K562 (cell line): ENCODE measurements around the gene CSRNP3. TPM values are rescaled to one million over a fixed set of nuclear protein-coding genes. Genes with fewer than 3 reads are reported as not detected.

ENCODE experiments used
- ATAC-seq: fragments of 200-7000 bp; cut with Tn5 transposase; 3 replicates; pipeline ENCODE4 v1.9.1; 2020; ENCODE audit warnings: moderate library complexity
- BruUV-seq: library from RNA; stranded (reverse); fragments of 400-500 nt; replicated peaks from 2 replicates; lab custom pipeline; 2021; lab: Mats Ljungman, UMichigan
- CTCF ChIA-PET: fragments of 300-600 bp; formaldehyde crosslinking; extraction: SDS; loops from one replicate; lab custom pipeline; 2021; ENCODE audit warnings: low intra/inter-chr PET ratio; lab: Yijun Ruan, JAX
- POLR2A ChIA-PET: fragments of 300-600, 350-650 bp; sonication (Branson Sonifier 250); formaldehyde crosslinking; extraction: SDS; loops from one replicate; lab custom pipeline; 2021; ENCODE audit warnings: antibody characterized with exemption, inconsistent platforms; lab: Yijun Ruan, JAX
- DNase-seq, 4 experiments: peaks; one replicate each; pipeline versions ENCODE4 v3.0.0 to v3.0.0-alpha.2; 2011 to 2018; ENCODE audit warnings: low spot score in 3 of 4, mixed read lengths in 3 of 4; ENCODE audit errors: extremely low read depth in 1 of 4
- FAIRE-seq: peaks from 2 replicates; lab custom pipeline; 2011; peaks lifted over from hg19 to GRCh38; lab: Jason Lieb, UNC
- H2AFZ ChIP-seq: 2 replicates; pipeline ENCODE4 v1.6.0; 2011; ENCODE audit warnings: low read depth, low read length, control low read depth, inconsistent platforms
- H3K27ac ChIP-seq: fragments of 200-600 bp; 3 replicates; pipeline ENCODE4 v1.8.0; 2011; ENCODE audit warnings: low read depth, mild to moderate bottlenecking, control low read depth, inconsistent platforms, low read length, moderate library complexity, mixed read lengths; ENCODE audit errors: extremely low read depth
- H3K27me3 ChIP-seq, 2 experiments: fragments of 300-600 bp in 1 of 2; 2 replicates in 1 of 2; 3 replicates in 1 of 2; pipeline versions ENCODE4 v1.6.0 to v1.8.0; 2011; ENCODE audit warnings: inconsistent platforms in 2 of 2, low read length in 2 of 2, mild to moderate bottlenecking in 1 of 2, mixed read lengths in 1 of 2, moderate library complexity in 1 of 2; ENCODE audit not compliant: control insufficient read depth in 2 of 2, insufficient read depth in 2 of 2
- H3K36me3 ChIP-seq: fragments of 300-600 bp; 3 replicates; pipeline ENCODE4 v1.8.0; 2011; ENCODE audit warnings: mild to moderate bottlenecking, low read length, inconsistent platforms; ENCODE audit not compliant: control insufficient read depth, insufficient read depth
- H3K4me1 ChIP-seq, 2 experiments: fragments of 200-600 bp in 1 of 2; replicated peaks in 1 of 2; 2 replicates in 1 of 2; 3 replicates in 1 of 2; pipeline versions ENCODE4 v1.5.1 to v1.8.0; 2011; ENCODE audit warnings: inconsistent platforms in 2 of 2, low read length in 2 of 2, mild to moderate bottlenecking in 1 of 2, mixed read lengths in 1 of 2, moderate library complexity in 1 of 2; ENCODE audit not compliant: control insufficient read depth in 2 of 2, insufficient read depth in 2 of 2
- H3K4me2 ChIP-seq: 2 replicates; pipeline ENCODE4 v1.6.1; 2011; ENCODE audit warnings: low read length, control low read depth, inconsistent platforms, mixed read lengths; ENCODE audit not compliant: insufficient read depth
- H3K4me3 ChIP-seq: fragments of 200-600 bp; sonication (generic), shearing (Covaris generic); 2 replicates; pipeline ENCODE4 v1.5.1; 2016; ENCODE audit warnings: control low read depth, inconsistent platforms
- H3K79me2 ChIP-seq: fragments of 200-600 bp; 3 replicates; pipeline ENCODE4 v1.8.0; 2011; ENCODE audit warnings: low read length, inconsistent platforms; ENCODE audit not compliant: control insufficient read depth, insufficient read depth
- H3K9ac ChIP-seq, 2 experiments: 2 replicates each; pipeline versions ENCODE4 v1.6.0 to v1.6.1; 2011; ENCODE audit warnings: low read depth in 2 of 2, low read length in 2 of 2, control low read depth in 1 of 2, inconsistent platforms in 1 of 2, mild to moderate bottlenecking in 1 of 2, mixed read lengths in 1 of 2; ENCODE audit not compliant: insufficient read depth in 1 of 2
- H3K9me1 ChIP-seq: one replicate; pipeline ENCODE4 v1.6.0; 2011; ENCODE audit warnings: inconsistent platforms, mild to moderate bottlenecking, low read length, moderate library complexity; ENCODE audit not compliant: control insufficient read depth, insufficient read depth
- H3K9me3 ChIP-seq: replicated peaks from 2 replicates; pipeline ENCODE4 v1.5.1; 2011; ENCODE audit warnings: low read depth, low read length, inconsistent platforms; ENCODE audit not compliant: control insufficient read depth, insufficient read depth
- H4K20me1 ChIP-seq: replicated peaks from 2 replicates; pipeline ENCODE4 v1.6.1; 2011; ENCODE audit warnings: low read length, inconsistent platforms, mixed read lengths; ENCODE audit not compliant: control insufficient read depth, insufficient read depth
- IRF2 ChIP-seq: sonication (generic); formaldehyde crosslinking; IDR thresholded peaks from 2 replicates; pipeline ENCODE4 v1.8.1; 2022; ENCODE audit warnings: mild to moderate bottlenecking, missing genetic modification reagents
- NFATC3 ChIP-seq: fragments of 450-650 bp; IDR thresholded peaks from 2 replicates; pipeline ENCODE4 v1.6.1; 2017; ENCODE audit warnings: mild to moderate bottlenecking
- WGBS: fragments of 100-300 bp; shearing (Covaris generic); methylation state at CpG from one replicate; pipeline ENCODE4 v1.1.6; 2016; ENCODE audit warnings: low coverage, mixed read lengths; ENCODE audit not compliant: insufficient coverage; ENCODE audit errors: missing lambda C conversion rate; 5-methylcytosine and 5-hydroxymethylcytosine counted together
- in situ Hi-C: fragments of 300-500 bp; cut with MboI; formaldehyde crosslinking; loops from 4 replicates; pipeline ENCODE4 v1.15.0; 2018; ENCODE audit warnings: inconsistent platforms, mixed read lengths
- intact Hi-C: fragments of 100-400 bp; cut with micrococcal nuclease; formaldehyde crosslinking; loops from 2 replicates; pipeline ENCODE4 v1.14.2; 2022
- polyA plus RNA-seq, 8 experiments: library from polyadenylated mRNA; depleted of rRNA in 4 of 8; stranded (reverse) in 5 of 8; unstranded in 3 of 8; fragments of >200 nt; fragmentation: Nextera tagmentation in 2 of 8; fragmentation: Illumina TruSeq in 1 of 8; extraction: Ambion mirVana in 2 of 8; extraction: Trizol in 1 of 8; gene quantifications; 2 replicates each; pipeline versions ENCODE4 v1.2.1 to v1.2.3, GENCODE V29; 2011 to 2014; ENCODE audit warnings: inconsistent platforms in 1 of 8, missing spikeins in 1 of 8
- total RNA-seq, 7 experiments: library from RNA; depleted of rRNA in 6 of 7; stranded (reverse); fragments of >200 nt in 6 of 7; fragmentation: Illumina TruSeq in 2 of 7; extraction: Trizol in 2 of 7; gene quantifications; 2 replicates each; pipeline versions ENCODE4 v1.2.1 to v1.2.3, GENCODE V29; 2011 to 2021; ENCODE audit warnings: low replicate concordance in 1 of 7
- TF ChIP-seq, protein P1 (sequence below): fragments of 450-650 bp; formaldehyde crosslinking; IDR thresholded peaks from 2 replicates; pipeline ENCODE4 v1.4.0; 2020; ENCODE audit warnings: mild to moderate bottlenecking, mixed read lengths
- TF ChIP-seq, protein P2 (sequence below): fragments of 250-450 bp; sonication (Bioruptor Pico); IDR thresholded peaks from 2 replicates; pipeline ENCODE4 v1.4.0; 2020; ENCODE audit warnings: mild to moderate bottlenecking, moderate library complexity
- TF ChIP-seq, protein P3 (sequence below): IDR thresholded peaks from 2 replicates; pipeline ENCODE4 v1.6.1; 2012; ENCODE audit warnings: low read depth, low read length, improper control_type of control experiment, borderline replicate concordance
- TF ChIP-seq, protein P4 (sequence below): IDR thresholded peaks from 2 replicates; pipeline ENCODE4 v1.6.1; 2014; ENCODE audit warnings: antibody characterized with exemption

Gene CSRNP3
- total and polyA plus RNA-seq, 9 of the 15 experiments (the other 6 are each of a cell fraction or from before 2014, with no cell fraction given), result not detected

DNA sequence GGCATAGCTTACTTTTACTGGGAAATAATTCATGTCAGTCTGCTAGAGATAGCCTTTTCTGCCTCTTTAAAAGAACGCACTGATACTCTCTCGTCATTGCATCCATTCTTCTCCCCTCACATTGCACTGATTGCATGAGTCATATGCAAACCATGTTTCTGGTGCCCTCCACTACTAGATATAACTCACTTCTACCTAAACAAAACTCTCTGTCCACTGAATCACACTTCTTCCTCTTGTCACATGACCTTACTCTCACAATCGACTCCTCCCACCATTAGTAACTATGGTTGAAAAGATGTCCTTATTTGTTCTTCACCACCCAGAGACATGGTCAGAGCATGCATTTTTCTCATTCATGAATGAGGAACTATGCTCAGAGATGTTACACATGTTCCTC, 158.0 kb downstream of the CSRNP3 start:
- H3K9me3 ChIP-seq, result no peaks in the 10 kb centered on the region
- ATAC-seq, result no peak
- no peaks in the 10 kb centered on the region for H3K79me2 ChIP-seq
- no peak overlapping the region for H3K27ac ChIP-seq
- 0% methylated on average over 3 of the region's 3 CpGs for WGBS
- H3K4me1 ChIP-seq, result no peaks in the 10 kb centered on the region
- H3K9me1 ChIP-seq, result no peaks in the 10 kb centered on the region
- no peak overlapping the region for H3K4me3 ChIP-seq
- TF ChIP-seq, protein P1, sequence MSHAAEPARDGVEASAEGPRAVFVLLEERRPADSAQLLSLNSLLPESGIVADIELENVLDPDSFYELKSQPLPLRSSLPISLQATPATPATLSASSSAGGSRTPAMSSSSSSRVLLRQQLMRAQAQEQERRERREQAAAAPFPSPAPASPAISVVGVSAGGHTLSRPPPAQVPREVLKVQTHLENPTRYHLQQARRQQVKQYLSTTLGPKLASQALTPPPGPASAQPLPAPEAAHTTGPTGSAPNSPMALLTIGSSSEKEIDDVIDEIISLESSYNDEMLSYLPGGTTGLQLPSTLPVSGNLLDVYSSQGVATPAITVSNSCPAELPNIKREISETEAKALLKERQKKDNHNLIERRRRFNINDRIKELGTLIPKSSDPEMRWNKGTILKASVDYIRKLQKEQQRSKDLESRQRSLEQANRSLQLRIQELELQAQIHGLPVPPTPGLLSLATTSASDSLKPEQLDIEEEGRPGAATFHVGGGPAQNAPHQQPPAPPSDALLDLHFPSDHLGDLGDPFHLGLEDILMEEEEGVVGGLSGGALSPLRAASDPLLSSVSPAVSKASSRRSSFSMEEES, result peak; percentile 14; the same call in 1 of the 2 replicates
- no peak for TF ChIP-seq IRF2
- TF ChIP-seq, all 486 proteins: peak for 1
- Histone ChIP-seq H3K4me2 (no peak overlapping the region), H3K36me3 (no peaks in the 10 kb centered on the region), H2AFZ (no peak overlapping the region), H4K20me1 (no peaks in the 10 kb centered on the region), H3K9ac (no peak overlapping the region), H3K27me3 (no peaks in the 10 kb centered on the region)
- CTCF ChIA-PET, result no interaction called here
- in situ Hi-C loops, result no loop called here
- DNase-seq (no peak), FAIRE-seq (no peak)
- no TSS peak for BruUV-seq
- POLR2A ChIA-PET, result no interaction called here
- intact Hi-C loops, result no loop called here

DNA sequence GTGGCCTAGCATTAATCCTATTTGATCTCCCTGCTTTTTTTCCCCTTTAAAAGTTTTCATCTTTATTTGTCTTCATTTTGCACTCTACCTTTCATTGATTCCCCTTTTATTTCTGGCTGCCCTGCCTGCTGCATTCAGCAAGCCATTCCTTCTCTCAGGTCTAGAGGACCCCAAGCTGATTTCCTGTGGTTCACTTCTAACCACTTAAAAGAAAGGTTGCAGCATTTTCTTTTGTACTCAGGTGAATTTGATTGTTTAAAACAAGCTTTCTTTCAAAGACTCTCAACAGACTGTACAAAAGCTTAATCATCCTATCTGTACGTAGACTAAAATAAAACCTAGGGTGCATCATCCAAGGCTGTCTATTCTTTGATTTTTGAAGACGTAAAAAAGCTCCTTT, 160.3 kb downstream of the CSRNP3 start:
- in situ Hi-C loops, result no loop called here
- intact Hi-C loops, result no loop called here
- Histone ChIP-seq H2AFZ (no peak overlapping the region), H3K4me3 (no peak overlapping the region), H3K27ac (no peak overlapping the region), H3K9ac (no peak overlapping the region), H3K79me2 (no peaks in the 10 kb centered on the region), H3K9me3 (no peaks in the 10 kb centered on the region), H4K20me1 (no peaks in the 10 kb centered on the region), H3K4me1 (no peaks in the 10 kb centered on the region), H3K9me1 (no peaks in the 10 kb centered on the region), H3K27me3 (no peaks in the 10 kb centered on the region), H3K36me3 (no peaks in the 10 kb centered on the region), H3K4me2 (no peak overlapping the region)
- no peak for TF ChIP-seq NFATC3
- TF ChIP-seq, protein P2, sequence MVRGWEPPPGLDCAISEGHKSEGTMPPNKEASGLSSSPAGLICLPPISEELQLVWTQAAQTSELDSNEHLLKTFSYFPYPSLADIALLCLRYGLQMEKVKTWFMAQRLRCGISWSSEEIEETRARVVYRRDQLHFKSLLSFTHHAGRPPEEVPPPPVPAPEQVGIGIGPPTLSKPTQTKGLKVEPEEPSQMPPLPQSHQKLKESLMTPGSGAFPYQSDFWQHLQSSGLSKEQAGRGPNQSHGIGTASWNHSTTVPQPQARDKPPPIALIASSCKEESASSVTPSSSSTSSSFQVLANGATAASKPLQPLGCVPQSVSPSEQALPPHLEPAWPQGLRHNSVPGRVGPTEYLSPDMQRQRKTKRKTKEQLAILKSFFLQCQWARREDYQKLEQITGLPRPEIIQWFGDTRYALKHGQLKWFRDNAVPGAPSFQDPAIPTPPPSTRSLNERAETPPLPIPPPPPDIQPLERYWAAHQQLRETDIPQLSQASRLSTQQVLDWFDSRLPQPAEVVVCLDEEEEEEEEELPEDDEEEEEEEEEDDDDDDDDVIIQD (CRISPR knock-in tag), result no peak
- TF ChIP-seq, protein P3, sequence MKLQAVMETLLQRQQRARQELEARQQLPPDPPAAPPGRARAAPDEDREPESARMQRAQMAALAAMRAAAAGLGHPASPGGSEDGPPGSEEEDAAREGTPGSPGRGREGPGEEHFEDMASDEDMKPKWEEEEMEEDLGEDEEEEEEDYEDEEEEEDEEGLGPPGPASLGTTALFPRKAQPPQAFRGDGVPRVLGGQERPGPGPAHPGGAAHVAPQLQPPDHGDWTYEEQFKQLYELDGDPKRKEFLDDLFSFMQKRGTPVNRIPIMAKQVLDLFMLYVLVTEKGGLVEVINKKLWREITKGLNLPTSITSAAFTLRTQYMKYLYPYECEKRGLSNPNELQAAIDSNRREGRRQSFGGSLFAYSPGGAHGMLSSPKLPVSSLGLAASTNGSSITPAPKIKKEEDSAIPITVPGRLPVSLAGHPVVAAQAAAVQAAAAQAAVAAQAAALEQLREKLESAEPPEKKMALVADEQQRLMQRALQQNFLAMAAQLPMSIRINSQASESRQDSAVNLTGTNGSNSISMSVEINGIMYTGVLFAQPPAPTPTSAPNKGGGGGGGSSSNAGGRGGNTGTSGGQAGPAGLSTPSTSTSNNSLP, result no peak
- TF ChIP-seq, protein P4, sequence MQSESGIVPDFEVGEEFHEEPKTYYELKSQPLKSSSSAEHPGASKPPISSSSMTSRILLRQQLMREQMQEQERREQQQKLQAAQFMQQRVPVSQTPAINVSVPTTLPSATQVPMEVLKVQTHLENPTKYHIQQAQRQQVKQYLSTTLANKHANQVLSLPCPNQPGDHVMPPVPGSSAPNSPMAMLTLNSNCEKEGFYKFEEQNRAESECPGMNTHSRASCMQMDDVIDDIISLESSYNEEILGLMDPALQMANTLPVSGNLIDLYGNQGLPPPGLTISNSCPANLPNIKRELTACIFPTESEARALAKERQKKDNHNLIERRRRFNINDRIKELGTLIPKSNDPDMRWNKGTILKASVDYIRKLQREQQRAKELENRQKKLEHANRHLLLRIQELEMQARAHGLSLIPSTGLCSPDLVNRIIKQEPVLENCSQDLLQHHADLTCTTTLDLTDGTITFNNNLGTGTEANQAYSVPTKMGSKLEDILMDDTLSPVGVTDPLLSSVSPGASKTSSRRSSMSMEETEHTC, result no peak
- FAIRE-seq, result no peak
- BruUV-seq, result no TSS peak
- CTCF ChIA-PET, result no interaction called here
- 2% methylated on average over 2 of the region's 2 CpGs for WGBS
- POLR2A ChIA-PET, result no interaction called here
- no peak for ATAC-seq
- no peak for DNase-seq
